SK-N-SH treated with all-trans-retinoic acid at 6 μM for 48 hours (cell line): ENCODE measurements around the gene MARCHF4.
A peak's percentile ranks its signal among the peaks of the same experiment; 100 is the strongest.

ENCODE experiments used
- ATAC-seq: fragments of 200-7000 bp; cut with Tn5 transposase; 3 replicates; pipeline ENCODE4 v1.9.1; 2020; ENCODE audit warnings: mild to moderate bottlenecking, moderate library complexity
- ARNTL ChIP-seq: fragments of 450-650 bp; formaldehyde crosslinking; IDR thresholded peaks from 2 replicates; pipeline ENCODE4 v1.5.0; 2020; ENCODE audit warnings: low read depth, mild to moderate bottlenecking, moderate library complexity, borderline replicate concordance
- BACH2 ChIP-seq: fragments of 250-450 bp; sonication (Bioruptor Pico); IDR thresholded peaks from 2 replicates; pipeline ENCODE4 v1.9.0; 2021; ENCODE audit warnings: mild to moderate bottlenecking, borderline replicate concordance
- CREB5 ChIP-seq: fragments of 250-450 bp; sonication (Bioruptor Pico); IDR thresholded peaks from 2 replicates; pipeline ENCODE4 v1.5.1; 2020; ENCODE audit warnings: low read depth, mild to moderate bottlenecking, moderate library complexity
- CSDC2 ChIP-seq: fragments of 250-450 bp; sonication (Bioruptor Pico); IDR thresholded peaks from 2 replicates; pipeline ENCODE4 v1.5.0; 2020; ENCODE audit warnings: mild to moderate bottlenecking, moderate library complexity
- ESRRG ChIP-seq: fragments of 250-450 bp; sonication (Bioruptor Pico); IDR thresholded peaks from 2 replicates; pipeline ENCODE4 v1.6.1; 2021; ENCODE audit warnings: mild to moderate bottlenecking
- ISL1 ChIP-seq: fragments of 250-450 bp; sonication (Bioruptor Pico); IDR thresholded peaks from 2 replicates; pipeline ENCODE4 v2.1.2; 2022; ENCODE audit warnings: mild to moderate bottlenecking, moderate library complexity
- PATZ1 ChIP-seq: fragments of 250-450 bp; sonication (Bioruptor Pico); IDR thresholded peaks from 2 replicates; pipeline ENCODE4 v1.8.0; 2020; ENCODE audit warnings: mild to moderate bottlenecking, moderate library complexity, borderline replicate concordance
- PPARA ChIP-seq: fragments of 250-450 bp; sonication (Bioruptor Pico); IDR thresholded peaks from 2 replicates; pipeline ENCODE4 v1.5.0; 2020; ENCODE audit warnings: mild to moderate bottlenecking, borderline replicate concordance
- TOX ChIP-seq: fragments of 250-450 bp; sonication (Bioruptor Pico); IDR thresholded peaks from 2 replicates; pipeline ENCODE4 v1.8.0; 2021; ENCODE audit warnings: mild to moderate bottlenecking, moderate library complexity, borderline replicate concordance
- TSHZ2 ChIP-seq: fragments of 250-450 bp; sonication (Bioruptor Pico); IDR thresholded peaks from 2 replicates; pipeline ENCODE4 v1.5.0; 2020; ENCODE audit warnings: mild to moderate bottlenecking, moderate library complexity
- ZC3H10 ChIP-seq: fragments of 250-450 bp; sonication (Bioruptor Pico); IDR thresholded peaks from 2 replicates; pipeline ENCODE4 v1.5.1; 2021; ENCODE audit warnings: mild to moderate bottlenecking, moderate library complexity
- ZFP3 ChIP-seq: fragments of 250-450 bp; sonication (Bioruptor Pico); IDR thresholded peaks from 2 replicates; pipeline ENCODE4 v1.5.0; 2020; ENCODE audit warnings: mild to moderate bottlenecking, moderate library complexity
- ZFP30 ChIP-seq: fragments of 450-650 bp; formaldehyde crosslinking; IDR thresholded peaks from 2 replicates; pipeline ENCODE4 v1.5.0; 2022; ENCODE audit warnings: mild to moderate bottlenecking, moderate library complexity
- ZNF565 ChIP-seq: fragments of 450-650 bp; formaldehyde crosslinking; conservative IDR thresholded peaks from 2 replicates; pipeline ENCODE4 v1.5.0; 2020; ENCODE audit warnings: low read depth, mild to moderate bottlenecking, moderate library complexity
- ZNF70 ChIP-seq: fragments of 450-650 bp; formaldehyde crosslinking; IDR thresholded peaks from 2 replicates; pipeline ENCODE4 v1.5.0; 2020; ENCODE audit warnings: mild to moderate bottlenecking, moderate library complexity
- ZNF8 ChIP-seq: fragments of 450-650 bp; formaldehyde crosslinking; IDR thresholded peaks from 2 replicates; pipeline ENCODE4 v1.5.0; 2020; ENCODE audit warnings: mild to moderate bottlenecking, moderate library complexity

Gene MARCHF4

GRCh38 chr2:216328347-216328746, 43.9 kb downstream of the MARCHF4 start:
- TF ChIP-seq ISL1 (CRISPR knock-in tag) (no peak), ZC3H10 (CRISPR knock-in tag) (no peak), ZNF8 (no peak), ZFP3 (CRISPR knock-in tag) (no peak), ZNF565 (no peak), ZFP30 (CRISPR knock-in tag) (no peak), CSDC2 (no peak), TOX (no peak)
- peak; percentile 67; the same call in 2 of the 3 replicates for ATAC-seq

- ATAC-seq = no peak
- TF ChIP-seq ZNF70 (no peak), ESRRG (CRISPR knock-in tag) (no peak), ZNF8 (no peak), CSDC2 (no peak), TOX (no peak), ISL1 (CRISPR knock-in tag) (no peak), PATZ1 (CRISPR knock-in tag) (no peak), ZFP30 (CRISPR knock-in tag) (no peak), ZFP3 (CRISPR knock-in tag) (no peak), PPARA (CRISPR knock-in tag) (no peak), BACH2 (CRISPR knock-in tag) (no peak), ZC3H10 (CRISPR knock-in tag) (no peak), TSHZ2 (CRISPR knock-in tag) (no peak), CREB5 (CRISPR knock-in tag) (no peak), ARNTL (CRISPR knock-in tag) (no peak)
Measured at GRCh38 chr2:216327447-216327935, 44.8 kb downstream of the MARCHF4 start.
